GM12892 (cell line): Measurements from ENCODE around the gene RAG2.

ENCODE experiments used
- POLR2A ChIP-seq: IDR thresholded peaks from 2 replicates; pipeline ENCODE4 v1.6.1; 2011; ENCODE audit warnings: low read depth, low read length, control low read depth
- POLR2AphosphoS5 ChIP-seq: IDR thresholded peaks from 2 replicates; pipeline ENCODE4 v1.6.1; 2011; ENCODE audit warnings: low read depth, low read length, control low read depth

DNA sequence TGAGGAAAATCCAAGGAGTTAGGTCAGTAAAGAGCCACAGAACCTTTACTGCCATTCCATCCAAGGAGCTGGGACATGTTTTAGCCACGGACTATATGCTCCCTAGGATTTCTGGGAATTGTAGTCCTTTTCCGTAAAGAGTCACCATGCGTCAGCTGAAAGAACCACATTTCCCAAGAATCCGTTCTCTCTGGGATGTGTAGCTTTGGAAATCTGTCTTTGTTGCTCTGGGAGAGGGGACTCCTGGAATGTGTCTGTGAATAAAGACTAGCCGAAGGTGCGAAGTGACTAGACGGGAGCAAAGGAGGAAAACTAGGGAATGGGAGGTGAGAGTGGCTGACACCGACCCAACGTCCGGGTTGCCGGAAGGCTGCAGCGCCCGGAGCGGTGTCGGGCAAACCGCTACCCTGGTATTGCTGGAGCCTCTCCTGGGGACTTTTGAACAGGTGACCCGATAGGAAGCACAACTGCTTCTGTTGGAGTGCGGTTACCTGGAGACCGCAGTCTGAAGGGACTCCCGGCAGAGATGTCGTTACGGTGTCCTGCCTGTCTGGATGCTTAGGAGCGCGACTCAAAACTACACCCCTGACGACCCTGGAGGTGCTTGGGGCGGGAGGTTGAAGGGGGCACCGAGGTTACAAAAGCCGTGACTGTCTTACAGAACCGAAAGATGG lies 3.6 kb downstream of the RAG2 start, which contains the start of gene IFTAP:
- no peak for TF ChIP-seq POLR2AphosphoS5
- no peak for TF ChIP-seq POLR2A
